ENCODE data around the gene CHST15.

Gene CHST15

DNA sequence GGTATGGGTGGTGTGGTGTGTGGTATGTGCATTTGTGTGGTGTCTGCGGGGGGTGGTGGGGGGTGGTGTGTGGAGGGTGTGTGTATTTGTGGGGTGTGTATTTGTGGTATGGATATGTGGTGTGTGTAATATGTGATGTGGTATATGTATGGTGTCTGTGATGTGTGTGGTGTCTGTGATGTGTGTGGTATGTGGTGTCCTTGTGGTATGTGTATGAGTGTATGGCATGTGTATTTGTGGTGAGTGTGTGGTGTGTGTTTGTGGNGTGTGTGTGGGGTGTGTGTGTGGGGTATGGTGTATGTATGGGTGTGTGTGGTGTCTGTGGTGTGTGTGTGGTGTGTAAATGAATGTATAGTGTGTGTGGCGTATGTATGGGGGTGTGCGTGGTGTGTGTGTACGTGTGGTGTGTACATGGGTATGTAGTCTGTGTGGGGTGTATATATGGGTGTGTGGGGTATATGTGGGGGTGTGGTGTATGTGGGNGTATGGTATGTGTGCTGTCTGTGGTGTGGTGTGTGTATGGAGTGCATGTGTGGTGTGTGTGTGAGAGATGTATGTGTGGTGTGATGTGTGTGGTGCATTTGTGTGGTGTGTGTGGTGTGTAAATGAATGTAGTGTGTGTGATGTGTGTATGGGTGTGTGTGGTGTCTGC lies 27.1 kb upstream of the CHST15 start:
- H3K27ac ChIP-seq (replicated peaks): no peak overlapping the region
- DNase-seq (ENCODE audit: low read depth in 1 of 2, low spot score in 1 of 2): no peak

DNA sequence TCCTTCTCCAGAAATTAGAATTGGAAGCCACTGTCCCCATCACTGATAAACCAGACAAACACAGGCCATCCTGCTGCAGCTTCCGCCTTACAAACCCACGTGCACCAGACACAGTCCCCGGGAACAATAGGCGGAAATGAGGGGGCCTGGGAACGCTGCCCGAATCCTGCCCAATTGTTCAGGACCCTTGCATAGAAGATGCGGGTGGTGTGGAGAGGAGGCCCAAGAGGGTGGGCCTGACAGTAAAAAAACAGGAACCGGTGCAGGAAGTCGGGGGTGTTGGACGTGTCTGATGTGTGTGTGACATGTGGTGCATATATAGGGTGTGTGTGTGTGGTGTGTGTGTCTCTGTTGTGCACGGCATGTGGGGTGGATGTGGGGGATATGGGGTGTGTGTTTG lies 26.5 kb upstream of the CHST15 start:
- no peak for DNase-seq (ENCODE audit: low read depth in 1 of 2, low spot score in 1 of 2)
- Histone ChIP-seq H3K27me3 (ENCODE audit: insufficient read depth, poor library complexity, severe bottlenecking) (peaks cover 8% of the 10 kb centered on the region), H3K27ac (replicated peaks) (no peak overlapping the region), H3K4me3 (replicated peaks; ENCODE audit: insufficient read depth, low read length) (no peak overlapping the region)
- TF ChIP-seq GABPA (IDR thresholded peaks at IDR 0.05; ENCODE audit: low read depth) (no peak), SPI1 (IDR thresholded peaks at IDR 0.05; ENCODE audit: borderline replicate concordance, low read depth) (no peak)
- TF ChIP-seq, protein P1, sequence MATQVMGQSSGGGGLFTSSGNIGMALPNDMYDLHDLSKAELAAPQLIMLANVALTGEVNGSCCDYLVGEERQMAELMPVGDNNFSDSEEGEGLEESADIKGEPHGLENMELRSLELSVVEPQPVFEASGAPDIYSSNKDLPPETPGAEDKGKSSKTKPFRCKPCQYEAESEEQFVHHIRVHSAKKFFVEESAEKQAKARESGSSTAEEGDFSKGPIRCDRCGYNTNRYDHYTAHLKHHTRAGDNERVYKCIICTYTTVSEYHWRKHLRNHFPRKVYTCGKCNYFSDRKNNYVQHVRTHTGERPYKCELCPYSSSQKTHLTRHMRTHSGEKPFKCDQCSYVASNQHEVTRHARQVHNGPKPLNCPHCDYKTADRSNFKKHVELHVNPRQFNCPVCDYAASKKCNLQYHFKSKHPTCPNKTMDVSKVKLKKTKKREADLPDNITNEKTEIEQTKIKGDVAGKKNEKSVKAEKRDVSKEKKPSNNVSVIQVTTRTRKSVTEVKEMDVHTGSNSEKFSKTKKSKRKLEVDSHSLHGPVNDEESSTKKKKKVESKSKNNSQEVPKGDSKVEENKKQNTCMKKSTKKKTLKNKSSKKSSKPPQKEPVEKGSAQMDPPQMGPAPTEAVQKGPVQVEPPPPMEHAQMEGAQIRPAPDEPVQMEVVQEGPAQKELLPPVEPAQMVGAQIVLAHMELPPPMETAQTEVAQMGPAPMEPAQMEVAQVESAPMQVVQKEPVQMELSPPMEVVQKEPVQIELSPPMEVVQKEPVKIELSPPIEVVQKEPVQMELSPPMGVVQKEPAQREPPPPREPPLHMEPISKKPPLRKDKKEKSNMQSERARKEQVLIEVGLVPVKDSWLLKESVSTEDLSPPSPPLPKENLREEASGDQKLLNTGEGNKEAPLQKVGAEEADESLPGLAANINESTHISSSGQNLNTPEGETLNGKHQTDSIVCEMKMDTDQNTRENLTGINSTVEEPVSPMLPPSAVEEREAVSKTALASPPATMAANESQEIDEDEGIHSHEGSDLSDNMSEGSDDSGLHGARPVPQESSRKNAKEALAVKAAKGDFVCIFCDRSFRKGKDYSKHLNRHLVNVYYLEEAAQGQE (IDR thresholded peaks at IDR 0.05; ENCODE audit: insufficient replicate concordance, low read depth): no peak

More for the DNA sequence above, 27.1 kb upstream of the CHST15 start:
- peaks cover 8% of the 10 kb centered on the region for H3K27me3 ChIP-seq (ENCODE audit: insufficient read depth, poor library complexity, severe bottlenecking)
- TF ChIP-seq POLR2AphosphoS5 (IDR thresholded peaks at IDR 0.05; ENCODE audit: low read depth): no peak
- TF ChIP-seq GABPA (IDR thresholded peaks at IDR 0.05; ENCODE audit: low read depth): no peak
- no peak overlapping the region for H3K4me3 ChIP-seq (replicated peaks; ENCODE audit: insufficient read depth, low read length)

DNA sequence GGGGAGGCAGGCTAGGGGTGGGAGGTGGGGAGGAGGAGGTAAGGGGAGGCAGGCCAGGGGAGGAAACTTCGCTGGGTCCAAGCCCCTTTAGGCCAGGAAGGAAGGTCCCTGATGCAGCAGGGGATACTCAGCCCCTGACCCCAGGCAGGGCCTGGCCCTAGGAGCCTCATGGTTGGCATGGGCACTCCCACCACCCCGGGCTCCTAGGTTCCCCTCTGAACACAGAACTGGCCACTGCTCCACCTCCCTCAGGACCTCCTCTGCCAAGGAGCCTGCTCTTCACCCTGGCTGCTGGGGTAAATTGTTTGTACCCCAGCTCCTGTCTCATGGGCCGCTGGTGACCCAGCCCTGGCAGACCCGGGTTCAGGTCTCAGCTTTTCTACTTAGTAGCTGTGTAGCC lies 25.8 kb upstream of the CHST15 start:
- H3K4me3 ChIP-seq (replicated peaks; ENCODE audit: insufficient read depth, low read length): no peak overlapping the region

DNA sequence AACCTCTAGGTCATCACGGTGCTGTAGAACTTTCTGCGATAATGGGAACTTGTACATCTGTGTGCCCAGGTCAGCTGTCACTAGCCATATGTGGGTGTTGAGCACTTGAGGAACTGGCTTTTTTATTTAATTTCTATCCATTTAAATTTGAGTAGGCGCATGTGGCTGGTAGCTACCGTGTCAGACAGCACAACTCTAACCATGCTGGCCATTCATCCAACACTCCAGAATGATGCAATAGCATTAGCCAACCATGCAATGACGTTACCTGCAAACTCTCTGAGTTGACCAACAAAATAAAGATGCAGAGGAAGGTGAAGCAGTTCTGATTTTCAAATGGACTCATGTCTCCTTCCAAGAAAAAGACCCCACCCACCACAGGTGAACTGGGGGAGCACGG lies 24.4 kb upstream of the CHST15 start:
- Histone ChIP-seq H3K27ac (replicated peaks) (no peak overlapping the region), H3K4me3 (replicated peaks; ENCODE audit: insufficient read depth, low read length) (no peak overlapping the region), H3K27me3 (ENCODE audit: insufficient read depth, poor library complexity, severe bottlenecking) (peaks cover 8% of the 10 kb centered on the region)
- no peak for TF ChIP-seq GABPA (IDR thresholded peaks at IDR 0.05; ENCODE audit: low read depth)
- TF ChIP-seq, protein P1 (IDR thresholded peaks at IDR 0.05; ENCODE audit: insufficient replicate concordance, low read depth): no peak
- no peak for TF ChIP-seq POLR2AphosphoS5 (IDR thresholded peaks at IDR 0.05; ENCODE audit: low read depth)
- TF ChIP-seq, protein P2, sequence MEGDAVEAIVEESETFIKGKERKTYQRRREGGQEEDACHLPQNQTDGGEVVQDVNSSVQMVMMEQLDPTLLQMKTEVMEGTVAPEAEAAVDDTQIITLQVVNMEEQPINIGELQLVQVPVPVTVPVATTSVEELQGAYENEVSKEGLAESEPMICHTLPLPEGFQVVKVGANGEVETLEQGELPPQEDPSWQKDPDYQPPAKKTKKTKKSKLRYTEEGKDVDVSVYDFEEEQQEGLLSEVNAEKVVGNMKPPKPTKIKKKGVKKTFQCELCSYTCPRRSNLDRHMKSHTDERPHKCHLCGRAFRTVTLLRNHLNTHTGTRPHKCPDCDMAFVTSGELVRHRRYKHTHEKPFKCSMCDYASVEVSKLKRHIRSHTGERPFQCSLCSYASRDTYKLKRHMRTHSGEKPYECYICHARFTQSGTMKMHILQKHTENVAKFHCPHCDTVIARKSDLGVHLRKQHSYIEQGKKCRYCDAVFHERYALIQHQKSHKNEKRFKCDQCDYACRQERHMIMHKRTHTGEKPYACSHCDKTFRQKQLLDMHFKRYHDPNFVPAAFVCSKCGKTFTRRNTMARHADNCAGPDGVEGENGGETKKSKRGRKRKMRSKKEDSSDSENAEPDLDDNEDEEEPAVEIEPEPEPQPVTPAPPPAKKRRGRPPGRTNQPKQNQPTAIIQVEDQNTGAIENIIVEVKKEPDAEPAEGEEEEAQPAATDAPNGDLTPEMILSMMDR (IDR thresholded peaks at IDR 0.05; ENCODE audit: insufficient read depth, low read length): no peak
- TF ChIP-seq SPI1 (IDR thresholded peaks at IDR 0.05; ENCODE audit: borderline replicate concordance, low read depth): no peak
- no peak for DNase-seq (ENCODE audit: low read depth in 1 of 2, low spot score in 1 of 2)

More for the DNA sequence above, 25.8 kb upstream of the CHST15 start:
- DNase-seq (ENCODE audit: low read depth in 1 of 2, low spot score in 1 of 2): no peak
- no peak overlapping the region for H3K27ac ChIP-seq (replicated peaks)
- peaks cover 8% of the 10 kb centered on the region for H3K27me3 ChIP-seq (ENCODE audit: insufficient read depth, poor library complexity, severe bottlenecking)
- TF ChIP-seq, protein P1 (IDR thresholded peaks at IDR 0.05; ENCODE audit: insufficient replicate concordance, low read depth): no peak
- TF ChIP-seq POLR2AphosphoS5 (IDR thresholded peaks at IDR 0.05; ENCODE audit: low read depth) (no peak), SPI1 (IDR thresholded peaks at IDR 0.05; ENCODE audit: borderline replicate concordance, low read depth) (no peak)
- TF ChIP-seq, protein P2 (IDR thresholded peaks at IDR 0.05; ENCODE audit: insufficient read depth, low read length): no peak
